ENCODE data around the gene PLA2G2E. TPM values are rescaled to one million over a fixed set of nuclear protein-coding genes. Genes with fewer than 3 reads are reported as not detected.
A peak's percentile ranks its signal among the peaks of the same experiment; 100 is the strongest.
"Not testable (repeated sequence)": the region's sequence is repeated elsewhere in the genome, so short reads cannot be mapped to it uniquely, and the experiment has no call there.

PLA2G2E gene
- total and polyA plus RNA-seq, 5 donors from 2014 or later, result not detected

DNA sequence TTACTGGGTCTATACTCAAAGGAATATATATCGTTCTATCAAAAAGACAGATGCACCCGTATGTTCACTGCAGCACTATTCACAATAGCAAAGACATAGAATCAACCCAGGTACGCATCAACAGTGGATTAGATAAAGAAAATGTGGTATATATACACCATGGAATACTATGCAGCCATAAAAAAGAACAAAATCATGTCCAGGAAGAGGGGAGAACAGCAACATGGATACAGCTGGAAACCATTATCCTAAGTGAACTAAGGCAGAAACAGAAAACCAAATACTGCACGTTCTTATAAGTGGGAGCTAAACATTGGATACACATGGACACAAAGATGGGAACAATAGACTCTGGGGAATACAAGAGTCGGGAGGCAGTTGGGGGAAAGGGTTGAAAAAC lies 42.6 kb downstream of the PLA2G2E start:
- not testable (repeated sequence) for H3K9me3 ChIP-seq (ENCODE audit: control insufficient read depth in 2 of 2, low read length in 2 of 2); DNase-seq; ATAC-seq (ENCODE audit: low read depth in 2 of 2); H3K36me3 ChIP-seq (ENCODE audit: control insufficient read depth, insufficient read depth, low read length); H3K4me3 ChIP-seq (ENCODE audit: low read depth, low read length); H3K27ac ChIP-seq (ENCODE audit: insufficient read depth, low read length, poor library complexity, severe bottlenecking); H3K27me3 ChIP-seq (ENCODE audit: control insufficient read depth, insufficient read depth, low read length); H3K9me3 Mint-ChIP-seq; H3K27ac Mint-ChIP-seq; H3K36me3 Mint-ChIP-seq
- H3K4me1 Mint-ChIP-seq, result peaks cover 12 to 39% (median 25%) of the 10 kb centered on the region in 4 donors
- H3K4me1 ChIP-seq (ENCODE audit: control insufficient read depth, insufficient read depth, low read length, poor library complexity, severe bottlenecking), result peaks cover 17% of the 10 kb centered on the region
- peaks cover 24% of the 10 kb centered on the region for H3K27me3 Mint-ChIP-seq
- H3K4me3 Mint-ChIP-seq, result peak overlapping the region in 3 of 4 donors; percentile 29 to 70 (median 55)

GRCh38 chr1:19879661-19880060 lies 43.8 kb downstream of the PLA2G2E start:
- no peak overlapping the region for H3K27ac ChIP-seq (ENCODE audit: insufficient read depth, low read length, poor library complexity, severe bottlenecking)
- peaks cover 17% of the 10 kb centered on the region for H3K4me1 ChIP-seq (ENCODE audit: control insufficient read depth, insufficient read depth, low read length, poor library complexity, severe bottlenecking)
- no peaks in the 10 kb centered on the region for H3K36me3 Mint-ChIP-seq
- no peak overlapping the region for H3K4me3 ChIP-seq (ENCODE audit: low read depth, low read length)
- H3K9me3 ChIP-seq (ENCODE audit: control insufficient read depth in 2 of 2, low read length in 2 of 2), result no peaks in the 10 kb centered on the region
- peaks cover 27% of the 10 kb centered on the region for H3K27me3 Mint-ChIP-seq
- peaks cover 4% of the 10 kb centered on the region for H3K27me3 ChIP-seq (ENCODE audit: control insufficient read depth, insufficient read depth, low read length)
- peaks cover 12 to 27% (median 18%) of the 10 kb centered on the region in 4 donors for H3K4me1 Mint-ChIP-seq
- ATAC-seq (ENCODE audit: low read depth in 2 of 2), result no peak
- no peak for DNase-seq
- no peak overlapping the region for H3K4me3 Mint-ChIP-seq
- no peak overlapping the region for H3K27ac Mint-ChIP-seq
- no peaks in the 10 kb centered on the region for H3K36me3 ChIP-seq (ENCODE audit: control insufficient read depth, insufficient read depth, low read length)
- peaks cover 0 to 3% (median 0%) of the 10 kb centered on the region in 7 donors for H3K9me3 Mint-ChIP-seq

GRCh38 chr1:19879227-19879626 lies 44.2 kb downstream of the PLA2G2E start:
- H3K4me3 Mint-ChIP-seq, result no peak overlapping the region
- H3K27me3 Mint-ChIP-seq, result peaks cover 27% of the 10 kb centered on the region
- H3K36me3 Mint-ChIP-seq, result no peaks in the 10 kb centered on the region
- Histone ChIP-seq H3K27ac (ENCODE audit: insufficient read depth, low read length, poor library complexity, severe bottlenecking) (no peak overlapping the region), H3K36me3 (ENCODE audit: control insufficient read depth, insufficient read depth, low read length) (no peaks in the 10 kb centered on the region), H3K27me3 (ENCODE audit: control insufficient read depth, insufficient read depth, low read length) (peaks cover 4% of the 10 kb centered on the region), H3K4me1 (ENCODE audit: control insufficient read depth, insufficient read depth, low read length, poor library complexity, severe bottlenecking) (peaks cover 15% of the 10 kb centered on the region), H3K9me3 (ENCODE audit: control insufficient read depth in 2 of 2, low read length in 2 of 2) (no peaks in the 10 kb centered on the region), H3K4me3 (ENCODE audit: low read depth, low read length) (no peak overlapping the region)
- no peak overlapping the region for H3K27ac Mint-ChIP-seq
- peaks cover 12 to 23% (median 17%) of the 10 kb centered on the region in 4 donors for H3K4me1 Mint-ChIP-seq
- ATAC-seq (ENCODE audit: low read depth in 2 of 2) (no peak), DNase-seq (no peak)
- peaks cover 0 to 3% (median 0%) of the 10 kb centered on the region in 7 donors for H3K9me3 Mint-ChIP-seq

DNA sequence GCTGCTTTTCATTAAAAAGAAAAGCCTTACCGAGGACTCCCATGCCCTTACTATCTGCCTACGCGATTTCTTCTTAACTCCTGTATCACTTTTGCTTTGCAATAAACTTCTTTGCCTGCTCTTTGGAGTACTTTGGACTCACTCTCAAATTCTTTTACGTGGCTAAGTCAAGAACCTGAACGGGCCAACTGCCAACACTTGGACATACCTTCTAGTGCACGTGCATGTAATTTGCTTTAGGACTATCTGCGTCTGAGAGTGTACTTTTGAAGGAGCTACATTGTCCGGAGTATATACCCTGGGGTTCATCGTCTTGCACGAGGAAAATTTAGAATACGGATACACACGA lies 44.8 kb downstream of the PLA2G2E start:
- Histone ChIP-seq H3K4me3 (ENCODE audit: low read depth, low read length) (no peak overlapping the region), H3K27me3 (ENCODE audit: control insufficient read depth, insufficient read depth, low read length) (peaks cover 4% of the 10 kb centered on the region), H3K4me1 (ENCODE audit: control insufficient read depth, insufficient read depth, low read length, poor library complexity, severe bottlenecking) (peaks cover 9% of the 10 kb centered on the region), H3K36me3 (ENCODE audit: control insufficient read depth, insufficient read depth, low read length) (no peaks in the 10 kb centered on the region), H3K9me3 (ENCODE audit: control insufficient read depth in 2 of 2, low read length in 2 of 2) (no peaks in the 10 kb centered on the region), H3K27ac (ENCODE audit: insufficient read depth, low read length, poor library complexity, severe bottlenecking) (no peak overlapping the region)
- peaks cover 0 to 3% (median 0%) of the 10 kb centered on the region in 7 donors for H3K9me3 Mint-ChIP-seq
- peaks cover 27% of the 10 kb centered on the region for H3K27me3 Mint-ChIP-seq
- H3K27ac Mint-ChIP-seq, result no peak overlapping the region
- H3K36me3 Mint-ChIP-seq, result no peaks in the 10 kb centered on the region
- DNase-seq, result no peak
- ATAC-seq (ENCODE audit: low read depth in 2 of 2), result no peak
- no peak overlapping the region for H3K4me3 Mint-ChIP-seq
- H3K4me1 Mint-ChIP-seq, result peaks cover 7 to 16% (median 11%) of the 10 kb centered on the region in 4 donors

DNA sequence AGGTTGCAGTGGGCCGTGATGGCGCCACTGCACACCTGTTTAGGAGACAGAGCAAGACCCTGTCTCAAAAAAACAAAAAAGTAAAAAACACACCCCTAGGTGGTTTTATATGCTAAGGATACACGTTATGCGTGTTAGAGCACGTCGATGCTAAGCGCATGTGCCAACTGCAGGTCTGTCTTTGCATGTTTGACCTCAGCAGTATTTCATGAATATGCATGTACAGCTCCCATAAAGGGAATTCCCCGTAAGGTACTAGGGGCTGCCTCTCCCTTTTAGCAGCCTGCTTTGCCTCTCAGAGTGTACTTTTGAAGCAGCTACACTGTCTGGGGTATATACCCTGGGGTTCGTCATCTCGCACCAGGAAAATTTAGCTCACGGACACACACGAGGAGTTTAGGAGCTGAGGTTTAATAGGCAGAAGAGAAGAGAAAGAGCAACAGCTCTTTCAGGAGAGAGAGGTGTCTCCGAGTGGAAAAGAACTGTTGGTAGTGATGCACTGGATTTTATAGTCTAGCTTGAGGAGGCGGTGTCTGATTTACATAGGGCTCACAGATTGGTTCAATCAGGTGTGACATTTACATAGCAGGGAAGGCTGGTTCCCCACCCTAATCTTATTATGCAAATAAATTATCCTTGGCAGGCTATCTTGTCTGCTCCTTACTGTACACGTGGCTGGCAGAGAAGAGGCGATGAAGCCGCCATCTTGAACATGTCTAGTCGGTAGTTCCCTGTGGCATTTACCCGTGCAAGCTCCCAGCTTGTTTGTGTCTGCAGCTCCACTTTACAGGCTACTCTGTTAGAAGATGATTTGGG lies 45.4 kb downstream of the PLA2G2E start:
- Mint-ChIP-seq H3K27me3 (peaks cover 32% of the 10 kb centered on the region), H3K27ac (no peak overlapping the region)

GRCh38 chr1:19877181-19877750 lies 46.2 kb downstream of the PLA2G2E start:
- Histone ChIP-seq H3K27me3 (ENCODE audit: control insufficient read depth, insufficient read depth, low read length) (peaks cover 4% of the 10 kb centered on the region), H3K4me3 (ENCODE audit: low read depth, low read length) (no peak overlapping the region), H3K4me1 (ENCODE audit: control insufficient read depth, insufficient read depth, low read length, poor library complexity, severe bottlenecking) (no peaks in the 10 kb centered on the region), H3K9me3 (ENCODE audit: control insufficient read depth in 2 of 2, low read length in 2 of 2) (no peaks in the 10 kb centered on the region), H3K36me3 (ENCODE audit: control insufficient read depth, insufficient read depth, low read length) (no peaks in the 10 kb centered on the region), H3K27ac (ENCODE audit: insufficient read depth, low read length, poor library complexity, severe bottlenecking) (no peak overlapping the region)
- ATAC-seq (ENCODE audit: low read depth in 2 of 2) (no peak), DNase-seq (no peak)
- peaks cover 2 to 8% (median 5%) of the 10 kb centered on the region in 4 donors for H3K4me1 Mint-ChIP-seq
- peaks cover 0 to 3% (median 0%) of the 10 kb centered on the region in 7 donors for H3K9me3 Mint-ChIP-seq
- H3K4me3 Mint-ChIP-seq, result no peak overlapping the region
- H3K27ac Mint-ChIP-seq, result no peak overlapping the region
- no peaks in the 10 kb centered on the region for H3K36me3 Mint-ChIP-seq
- H3K27me3 Mint-ChIP-seq, result peaks cover 38% of the 10 kb centered on the region

More for the DNA sequence above, 45.4 kb downstream of the PLA2G2E start:
- no peak for DNase-seq
- Mint-ChIP-seq H3K4me1 (peaks cover 3 to 11% (median 7%) of the 10 kb centered on the region in 4 donors), H3K4me3 (no peak overlapping the region), H3K9me3 (peaks cover 0 to 3% (median 0%) of the 10 kb centered on the region in 7 donors), H3K36me3 (no peaks in the 10 kb centered on the region)
- Histone ChIP-seq H3K36me3 (ENCODE audit: control insufficient read depth, insufficient read depth, low read length) (no peaks in the 10 kb centered on the region), H3K27me3 (ENCODE audit: control insufficient read depth, insufficient read depth, low read length) (peaks cover 4% of the 10 kb centered on the region), H3K27ac (ENCODE audit: insufficient read depth, low read length, poor library complexity, severe bottlenecking) (no peak overlapping the region), H3K4me1 (ENCODE audit: control insufficient read depth, insufficient read depth, low read length, poor library complexity, severe bottlenecking) (peaks cover 3% of the 10 kb centered on the region), H3K9me3 (ENCODE audit: control insufficient read depth in 2 of 2, low read length in 2 of 2) (no peaks in the 10 kb centered on the region), H3K4me3 (ENCODE audit: low read depth, low read length) (no peak overlapping the region)
- no peak for ATAC-seq (ENCODE audit: low read depth in 2 of 2)

DNA sequence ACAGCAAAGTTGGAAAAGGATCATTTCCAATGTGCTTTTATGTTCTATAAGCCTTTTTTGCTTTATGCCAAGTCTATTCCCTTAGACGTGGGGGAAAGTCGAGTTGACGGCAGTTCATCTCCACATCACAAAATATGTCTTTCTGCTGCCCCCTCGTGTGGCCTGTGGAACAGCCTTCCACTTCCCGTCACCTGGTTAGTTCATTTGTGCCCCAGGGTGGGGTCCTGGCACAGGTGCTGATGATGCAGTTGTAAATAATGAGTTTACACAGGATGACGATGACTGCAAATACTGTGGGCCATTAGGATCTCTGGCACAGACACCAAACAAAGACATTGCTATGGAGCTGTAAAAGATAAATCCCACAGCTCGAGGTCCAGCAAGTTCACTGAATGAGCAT lies 51.2 kb downstream of the PLA2G2E start:
- no peak overlapping the region for H3K27ac ChIP-seq (ENCODE audit: insufficient read depth, low read length, poor library complexity, severe bottlenecking)
- ATAC-seq (ENCODE audit: low read depth in 2 of 2) (no peak), DNase-seq (no peak)
- Mint-ChIP-seq H3K9me3 (peaks cover 0 to under 1% (median 0%) of the 10 kb centered on the region in 7 donors), H3K27ac (no peak overlapping the region), H3K4me3 (no peak overlapping the region), H3K4me1 (no peaks in the 10 kb centered on the region), H3K36me3 (no peaks in the 10 kb centered on the region), H3K27me3 (peaks cover 57% of the 10 kb centered on the region)
- no peaks in the 10 kb centered on the region for H3K4me1 ChIP-seq (ENCODE audit: control insufficient read depth, insufficient read depth, low read length, poor library complexity, severe bottlenecking)
- peaks cover 12% of the 10 kb centered on the region for H3K27me3 ChIP-seq (ENCODE audit: control insufficient read depth, insufficient read depth, low read length)
- H3K4me3 ChIP-seq (ENCODE audit: low read depth, low read length), result no peak overlapping the region
- no peaks in the 10 kb centered on the region for H3K36me3 ChIP-seq (ENCODE audit: control insufficient read depth, insufficient read depth, low read length)
- no peaks in the 10 kb centered on the region for H3K9me3 ChIP-seq (ENCODE audit: control insufficient read depth in 2 of 2, low read length in 2 of 2)

Measured in CD4-positive, CD25-positive, alpha-beta regulatory T cell (primary cell).